GM21529 (cell line): ENCODE data around the gene EMC10.
"Not testable (repeated sequence)": the region's sequence is repeated elsewhere in the genome, so short reads cannot be mapped to it uniquely, and the experiment has no call there.

ENCODE experiments used
- ATAC-seq: cut with Tn5 transposase; IDR thresholded peaks from one replicate; pipeline ENCODE4 v1.9.1; 2021; ENCODE audit not compliant: unreplicated experiment

EMC10 gene

DNA sequence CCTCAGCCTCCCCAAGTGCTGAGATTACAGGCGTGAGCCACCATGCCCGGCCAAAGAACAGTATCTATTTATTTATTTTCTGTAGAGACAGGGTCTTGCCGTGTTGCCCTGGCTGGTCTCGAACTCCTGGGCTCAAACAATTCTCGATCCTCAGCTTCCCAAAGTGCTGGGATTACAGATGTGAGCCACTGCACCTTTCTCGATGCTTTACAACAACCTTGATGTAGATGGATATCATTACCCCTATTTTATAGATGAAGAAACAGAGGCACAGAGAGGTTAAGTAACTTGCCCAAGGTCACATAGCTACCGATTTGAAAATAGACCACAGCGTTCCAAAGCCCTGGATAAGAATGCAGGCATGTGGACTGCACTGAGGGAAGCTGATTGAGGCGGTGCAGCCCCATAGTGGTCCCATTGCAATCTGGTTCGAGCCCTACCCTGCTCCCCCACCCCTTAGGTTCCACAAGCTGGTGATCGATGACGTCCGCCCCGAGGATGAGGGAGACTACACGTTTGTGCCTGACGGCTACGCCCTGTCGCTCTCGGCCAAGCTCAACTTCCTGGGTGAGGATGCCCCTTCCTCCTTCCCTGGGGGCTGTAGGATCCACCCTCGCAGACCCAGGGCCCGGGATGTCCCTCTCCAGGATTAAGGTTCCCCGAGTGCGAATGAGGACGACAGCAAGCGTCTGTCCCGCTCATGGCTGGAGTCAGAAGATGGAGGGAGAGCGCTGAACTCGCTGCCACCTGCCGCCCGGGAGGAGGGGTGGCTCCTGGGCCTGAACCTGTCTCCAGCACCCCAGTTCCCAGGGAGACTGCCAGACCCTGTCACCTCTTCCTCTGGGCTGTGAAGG, 25.7 kb upstream of the EMC10 start:
- ATAC-seq: no peak

- no peak for ATAC-seq
Observed at GRCh38 chr19:50451223-50451534, 25.1 kb upstream of the EMC10 start.

DNA sequence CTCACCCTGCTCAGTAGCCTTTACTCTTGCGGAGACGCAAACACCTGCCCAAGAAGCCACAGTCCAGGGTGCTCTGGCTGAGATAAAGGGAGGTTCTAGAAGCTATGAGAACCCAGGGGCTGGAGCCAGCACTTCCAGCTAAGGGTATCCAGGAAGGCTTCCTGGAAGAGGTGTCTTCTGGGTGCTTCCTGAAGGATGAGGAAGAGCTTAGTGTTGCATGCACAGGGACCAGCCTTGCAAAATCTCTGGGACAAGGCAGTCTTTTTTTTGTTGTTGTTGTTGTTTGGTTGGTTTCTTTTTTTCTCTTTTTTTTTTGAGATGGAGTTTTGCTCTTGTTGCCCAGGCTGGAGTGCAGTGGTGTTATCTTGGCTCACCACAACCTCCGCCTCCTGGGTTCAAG, 23.1 kb upstream of the EMC10 start:
- ATAC-seq: no peak

GRCh38 chr19:50455992-50456391, 20.3 kb upstream of the EMC10 start:
- no peak for ATAC-seq

GRCh38 chr19:50457300-50457699, 19.0 kb upstream of the EMC10 start:
- no peak for ATAC-seq

DNA sequence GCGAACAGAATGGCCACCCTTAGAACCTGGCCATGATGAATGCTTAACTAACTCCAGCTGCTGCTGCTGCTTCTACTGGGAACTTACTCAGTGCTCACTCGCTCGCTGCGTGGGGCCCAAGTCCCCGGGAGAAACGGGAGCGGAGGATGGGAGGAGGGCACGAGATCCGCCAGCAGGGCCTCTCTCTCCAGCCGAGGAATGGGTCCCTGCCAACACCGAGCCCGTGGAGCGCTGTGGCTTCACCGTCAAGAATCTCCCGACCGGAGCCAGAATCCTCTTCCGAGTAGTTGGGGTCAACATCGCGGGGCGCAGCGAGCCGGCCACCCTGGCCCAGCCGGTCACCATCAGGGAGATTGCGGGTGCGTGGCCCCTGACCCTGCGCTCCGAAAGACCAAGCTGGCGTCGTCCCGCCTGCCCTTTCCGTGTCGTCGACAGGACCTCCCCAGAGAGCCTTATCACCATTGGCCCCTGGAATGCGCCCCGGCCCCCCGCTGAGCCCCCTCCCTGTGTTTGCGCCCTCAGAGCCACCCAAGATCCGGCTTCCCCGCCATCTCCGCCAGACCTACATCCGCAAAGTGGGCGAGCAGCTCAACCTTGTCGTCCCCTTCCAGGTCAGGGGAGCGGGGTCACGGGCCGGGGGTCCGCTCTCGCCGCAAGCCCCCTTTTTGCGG, 17.8 kb upstream of the EMC10 start:
- ATAC-seq: no peak

- no peak for ATAC-seq
Observed at GRCh38 chr19:50459067-50459456, 17.2 kb upstream of the EMC10 start.

- ATAC-seq: no peak
Observed at GRCh38 chr19:50459638-50460037, 16.7 kb upstream of the EMC10 start.

DNA sequence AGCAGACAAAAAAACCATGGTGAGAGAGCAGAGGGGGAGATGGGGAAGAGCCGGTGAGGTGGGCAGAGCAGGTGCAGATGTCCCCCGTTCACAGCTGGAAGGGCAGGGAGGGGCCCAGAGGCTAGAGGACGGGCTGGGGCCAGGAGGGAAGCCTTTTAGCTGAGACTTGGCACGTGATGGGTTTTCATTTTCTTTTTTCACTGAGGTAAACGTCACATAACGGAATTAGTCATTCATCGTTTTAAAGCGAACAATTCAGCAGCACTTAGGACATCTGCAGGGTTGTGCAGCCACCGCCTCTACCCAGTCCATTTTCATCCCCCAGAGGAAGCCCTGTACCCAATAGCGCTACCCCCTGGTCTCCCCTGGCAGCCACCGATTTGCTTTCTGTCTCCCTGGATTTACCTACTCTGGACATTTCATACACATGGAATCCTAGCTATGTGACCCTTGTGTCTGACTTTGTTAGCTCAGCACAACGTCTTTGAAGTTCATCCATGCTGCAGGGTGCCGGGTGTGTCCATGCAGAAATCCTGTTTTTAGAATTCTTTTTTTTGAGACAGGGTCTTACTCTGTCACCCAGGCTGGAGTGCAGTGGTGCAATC, 16.0 kb upstream of the EMC10 start:
- peak; percentile 65 for ATAC-seq

GRCh38 chr19:50461066-50461875, 15.0 kb upstream of the EMC10 start:
- no peak for ATAC-seq

GRCh38 chr19:50462970-50463369, 13.3 kb upstream of the EMC10 start:
- ATAC-seq: no peak

- no peak for ATAC-seq
Observed at GRCh38 chr19:50464348-50464747, 12.0 kb upstream of the EMC10 start.

DNA sequence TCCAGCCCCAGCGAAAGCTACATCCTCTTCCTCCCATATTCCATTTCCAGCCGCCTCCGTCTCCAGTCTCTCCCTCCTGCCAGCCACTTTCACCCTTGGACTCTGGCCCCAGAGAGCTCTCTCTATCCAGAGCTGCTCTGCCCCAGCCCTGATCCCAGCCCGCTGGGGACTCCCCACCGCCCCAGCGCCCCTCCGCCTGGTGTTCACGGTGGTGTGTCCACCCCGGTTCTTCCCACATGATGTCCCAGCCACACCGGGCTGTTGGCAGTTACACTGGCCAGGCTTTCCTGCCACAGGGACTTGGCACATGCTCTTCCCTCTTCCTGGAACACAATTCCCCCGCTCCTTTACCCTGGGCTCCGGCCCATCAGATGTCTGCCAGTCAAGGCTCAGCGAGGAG, 11.3 kb upstream of the EMC10 start:
- no peak for ATAC-seq

GRCh38 chr19:50465986-50466705, 10.2 kb upstream of the EMC10 start:
- ATAC-seq: no peak

GRCh38 chr19:50466706-50467039, 9.6 kb upstream of the EMC10 start:
- ATAC-seq: no peak

DNA sequence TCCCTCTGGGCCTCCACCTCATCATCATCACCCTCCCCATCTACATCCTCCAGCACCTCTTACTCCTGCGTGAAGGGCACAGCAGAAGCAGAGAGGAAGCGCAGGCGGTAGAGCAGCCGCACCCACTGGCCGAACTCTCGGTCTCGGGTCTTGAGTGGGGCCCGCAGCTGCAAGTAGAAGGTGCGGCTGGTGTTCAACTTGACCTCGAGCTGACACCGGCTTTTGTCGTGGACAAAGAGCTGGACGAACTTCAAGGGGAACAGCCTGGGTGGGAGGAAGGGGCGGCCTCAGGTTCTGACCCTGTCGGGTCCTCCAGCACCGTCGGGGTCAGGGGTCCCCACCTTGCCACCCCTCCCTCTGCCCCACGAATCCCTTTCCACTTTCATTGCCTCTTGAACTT, 8.7 kb upstream of the EMC10 start:
- ATAC-seq: no peak

DNA sequence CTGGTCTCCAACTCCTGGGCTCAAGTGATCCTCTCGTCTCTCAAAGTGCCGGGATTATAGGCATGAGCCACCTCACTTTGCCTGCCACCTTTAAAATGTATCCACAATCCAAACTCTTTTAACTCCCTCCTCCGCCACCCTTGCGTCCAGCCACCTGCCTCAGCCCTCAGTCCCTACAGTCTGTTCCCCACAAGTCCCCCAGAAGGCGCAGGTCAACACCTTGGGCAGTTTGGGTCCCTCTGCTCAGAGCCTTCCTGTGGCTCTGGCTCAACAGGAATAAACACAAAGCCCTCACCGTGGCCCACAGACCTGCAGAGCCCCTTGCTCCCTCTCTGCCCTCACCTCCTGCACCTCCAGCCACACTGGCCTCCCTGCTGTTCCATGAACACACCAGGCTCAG, 7.5 kb upstream of the EMC10 start:
- no peak for ATAC-seq

GRCh38 chr19:50473336-50473735, 3.0 kb upstream of the EMC10 start:
- ATAC-seq: not testable (repeated sequence)

DNA sequence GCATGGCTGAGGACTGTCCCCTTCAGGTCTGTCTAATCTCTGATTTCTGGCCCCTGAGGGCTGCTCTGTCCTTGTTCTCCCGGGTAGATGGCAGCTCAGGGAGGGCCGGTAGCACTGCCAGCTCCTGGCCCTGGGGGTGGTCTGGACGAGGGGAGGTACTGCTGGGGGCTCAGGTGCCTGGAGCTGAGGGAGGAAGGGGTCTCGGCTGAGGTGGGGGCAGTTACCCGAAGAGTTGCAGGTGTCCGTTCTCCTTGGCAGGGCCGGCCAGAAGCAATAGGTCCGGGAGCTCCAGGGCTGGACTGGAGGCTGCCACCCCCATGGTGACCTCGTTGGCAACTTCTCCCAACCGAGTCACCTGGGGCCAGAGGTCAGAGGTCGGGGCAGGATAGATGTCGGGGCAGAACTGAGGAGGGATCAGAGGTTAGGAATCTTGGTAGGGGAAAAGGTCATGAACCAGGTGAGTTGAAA, 1.2 kb upstream of the EMC10 start:
- no peak for ATAC-seq

- ATAC-seq: no peak
Observed at GRCh38 chr19:50475736-50476223, 527 bp upstream of the EMC10 start.

DNA sequence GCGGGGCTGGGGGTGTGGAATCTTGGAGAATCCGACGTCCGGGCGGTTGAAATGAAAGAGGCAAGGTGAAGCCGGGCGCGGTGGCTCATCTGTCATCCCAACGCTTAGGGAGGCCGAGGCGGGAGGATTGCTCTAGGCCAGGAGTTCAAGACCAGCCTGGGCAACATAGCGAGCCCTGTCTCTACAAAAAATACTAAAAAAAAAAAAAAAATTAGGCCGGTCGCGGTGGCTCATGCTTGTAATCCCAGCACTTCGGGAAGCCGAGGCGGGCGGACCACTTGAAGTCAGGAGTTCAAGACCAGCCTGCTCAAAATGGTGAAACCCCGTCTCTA, 566 bp downstream of the EMC10 start:
- no peak for ATAC-seq
